GM12801 (cell line): ENCODE measurements around the gene DHPS.

ENCODE experiments used
- CTCF ChIP-seq: IDR thresholded peaks from one replicate; pipeline ENCODE4 v1.5.1; 2011; ENCODE audit warnings: control low read depth; ENCODE audit not compliant: insufficient read length; ENCODE audit errors: extremely low read depth

Gene DHPS

GRCh38 chr19:12641456-12641855, 40.2 kb downstream of the DHPS start:
- TF ChIP-seq CTCF, result no peak

GRCh38 chr19:12639901-12640613, 41.6 kb downstream of the DHPS start:
- TF ChIP-seq CTCF, result no peak

GRCh38 chr19:12638611-12639182, 43.0 kb downstream of the DHPS start:
- TF ChIP-seq CTCF, result no peak

GRCh38 chr19:12636631-12637030, 45.0 kb downstream of the DHPS start:
- no peak for TF ChIP-seq CTCF

GRCh38 chr19:12629215-12629614, 52.5 kb downstream of the DHPS start:
- no peak for TF ChIP-seq CTCF

- TF ChIP-seq CTCF, result no peak
Observed at GRCh38 chr19:12628040-12629022, 53.3 kb downstream of the DHPS start.

- TF ChIP-seq CTCF, result no peak
Observed at GRCh38 chr19:12626958-12627357, 54.7 kb downstream of the DHPS start.
